Central memory CD8-positive, alpha-beta T cell (primary cell): ENCODE data around the gene MMP27.

Source experiments
- ATAC-seq: fragments of 150-1000 bp; cut with Tn5 transposase; replicated peaks from 2 replicates; pipeline ENCODE4 v1.10.0; 2022; ENCODE audit warnings: mild to moderate bottlenecking, moderate FRiP score, moderate number of reproducible peaks; ENCODE audit not compliant: poor library complexity, severe bottlenecking; ENCODE audit errors: extremely low read depth
- DNase-seq, 2 donors: peaks; one replicate each; pipeline ENCODE4 v3.0.0; 2021; ENCODE audit warnings: low spot score in 2 of 2
- H3K27ac Mint-ChIP-seq: one replicate; pipeline ENCODE4 v1.8.0; 2022; ENCODE audit warnings: low read depth, mild to moderate bottlenecking, moderate library complexity, mixed read lengths
- H3K27me3 Mint-ChIP-seq: one replicate; pipeline ENCODE4 v1.8.0; 2022; ENCODE audit warnings: mixed read lengths
- H3K36me3 Mint-ChIP-seq: one replicate; pipeline ENCODE4 v1.8.0; 2022; ENCODE audit warnings: mild to moderate bottlenecking, moderate library complexity, mixed read lengths; ENCODE audit not compliant: insufficient read depth
- H3K4me1 Mint-ChIP-seq: one replicate; pipeline ENCODE4 v1.8.0; 2022; ENCODE audit warnings: mixed read lengths
- H3K4me3 Mint-ChIP-seq: one replicate; pipeline ENCODE4 v1.8.0; 2022; ENCODE audit warnings: mild to moderate bottlenecking, moderate library complexity, mixed read lengths
- H3K9me3 Mint-ChIP-seq: one replicate; pipeline ENCODE4 v1.8.0; 2022; ENCODE audit warnings: mixed read lengths

The MMP27 gene

GRCh38 chr11:102722821-102723220, 17.3 kb upstream of the MMP27 start:
- DNase-seq (no peak), ATAC-seq (no peak)
- Mint-ChIP-seq H3K9me3 (no peaks in the 10 kb centered on the region), H3K27ac (no peak overlapping the region), H3K4me3 (no peak overlapping the region), H3K36me3 (no peaks in the 10 kb centered on the region), H3K27me3 (peaks cover 28% of the 10 kb centered on the region), H3K4me1 (no peaks in the 10 kb centered on the region)

- H3K27ac Mint-ChIP-seq, result no peak overlapping the region
- H3K36me3 Mint-ChIP-seq, result no peaks in the 10 kb centered on the region
- no peak for ATAC-seq
- H3K27me3 Mint-ChIP-seq, result peaks cover 24% of the 10 kb centered on the region
- no peaks in the 10 kb centered on the region for H3K9me3 Mint-ChIP-seq
- DNase-seq, result no peak
- no peaks in the 10 kb centered on the region for H3K4me1 Mint-ChIP-seq
- no peak overlapping the region for H3K4me3 Mint-ChIP-seq
These were observed 14.2 kb upstream of the MMP27 start for GRCh38 chr11:102719620-102720277.

- H3K4me1 Mint-ChIP-seq, result no peaks in the 10 kb centered on the region
- H3K27me3 Mint-ChIP-seq, result peaks cover 32% of the 10 kb centered on the region
- no peak overlapping the region for H3K4me3 Mint-ChIP-seq
- no peak for ATAC-seq
- H3K36me3 Mint-ChIP-seq, result no peaks in the 10 kb centered on the region
- no peak overlapping the region for H3K27ac Mint-ChIP-seq
- no peaks in the 10 kb centered on the region for H3K9me3 Mint-ChIP-seq
- DNase-seq, result no peak
These were observed 11.7 kb upstream of the MMP27 start for GRCh38 chr11:102717280-102717679.

- Mint-ChIP-seq H3K36me3 (no peaks in the 10 kb centered on the region), H3K9me3 (no peaks in the 10 kb centered on the region), H3K27me3 (peaks cover 36% of the 10 kb centered on the region), H3K4me1 (no peaks in the 10 kb centered on the region), H3K4me3 (no peak overlapping the region), H3K27ac (no peak overlapping the region)
- ATAC-seq (no peak), DNase-seq (no peak)
These were observed 11.0 kb upstream of the MMP27 start for GRCh38 chr11:102716527-102716926.

- ATAC-seq, result no peak
- Mint-ChIP-seq H3K27ac (no peak overlapping the region), H3K27me3 (peaks cover 33% of the 10 kb centered on the region), H3K4me3 (no peak overlapping the region), H3K9me3 (no peaks in the 10 kb centered on the region), H3K36me3 (no peaks in the 10 kb centered on the region), H3K4me1 (no peaks in the 10 kb centered on the region)
- no peak for DNase-seq
These were observed 6.6 kb upstream of the MMP27 start for GRCh38 chr11:102712137-102712536.

GRCh38 chr11:102709201-102709945, 3.8 kb upstream of the MMP27 start:
- no peak overlapping the region for H3K27ac Mint-ChIP-seq
- no peaks in the 10 kb centered on the region for H3K36me3 Mint-ChIP-seq
- H3K4me3 Mint-ChIP-seq, result no peak overlapping the region
- ATAC-seq (no peak), DNase-seq (no peak)
- peaks cover 28% of the 10 kb centered on the region for H3K27me3 Mint-ChIP-seq
- no peaks in the 10 kb centered on the region for H3K9me3 Mint-ChIP-seq
- H3K4me1 Mint-ChIP-seq, result no peaks in the 10 kb centered on the region

- DNase-seq, result no peak
- Mint-ChIP-seq H3K27me3 (peaks cover 32% of the 10 kb centered on the region), H3K4me3 (no peak overlapping the region), H3K36me3 (no peaks in the 10 kb centered on the region), H3K9me3 (no peaks in the 10 kb centered on the region), H3K27ac (no peak overlapping the region), H3K4me1 (no peaks in the 10 kb centered on the region)
- ATAC-seq, result no peak
These were observed 3.1 kb upstream of the MMP27 start for GRCh38 chr11:102708654-102709053.

GRCh38 chr11:102704841-102705240, 728 bp downstream of the MMP27 start:
- Mint-ChIP-seq H3K4me3 (no peak overlapping the region), H3K27ac (no peak overlapping the region), H3K4me1 (no peaks in the 10 kb centered on the region), H3K9me3 (no peaks in the 10 kb centered on the region), H3K27me3 (peaks cover 24% of the 10 kb centered on the region), H3K36me3 (no peaks in the 10 kb centered on the region)
- ATAC-seq, result no peak
- DNase-seq, result no peak

- Mint-ChIP-seq H3K36me3 (no peaks in the 10 kb centered on the region), H3K27me3 (peaks cover 33% of the 10 kb centered on the region), H3K4me1 (no peaks in the 10 kb centered on the region), H3K4me3 (no peak overlapping the region), H3K27ac (no peak overlapping the region), H3K9me3 (no peaks in the 10 kb centered on the region)
- no peak for ATAC-seq
- no peak for DNase-seq
These were observed 1.6 kb downstream of the MMP27 start for GRCh38 chr11:102703826-102704493.

- ATAC-seq (no peak), DNase-seq (no peak)
- H3K27me3 Mint-ChIP-seq, result peaks cover 64% of the 10 kb centered on the region
- H3K4me1 Mint-ChIP-seq, result no peaks in the 10 kb centered on the region
- H3K9me3 Mint-ChIP-seq, result no peaks in the 10 kb centered on the region
- H3K36me3 Mint-ChIP-seq, result no peaks in the 10 kb centered on the region
- H3K27ac Mint-ChIP-seq, result no peak overlapping the region
- no peak overlapping the region for H3K4me3 Mint-ChIP-seq
These were observed 10.4 kb downstream of the MMP27 start for GRCh38 chr11:102695201-102695600.

GRCh38 chr11:102685754-102686153, 19.8 kb downstream of the MMP27 start:
- Mint-ChIP-seq H3K9me3 (no peaks in the 10 kb centered on the region), H3K27ac (no peak overlapping the region), H3K36me3 (no peaks in the 10 kb centered on the region), H3K4me3 (no peak overlapping the region), H3K4me1 (no peaks in the 10 kb centered on the region), H3K27me3 (peaks cover 50% of the 10 kb centered on the region)
- ATAC-seq, result no peak
- DNase-seq, result no peak

GRCh38 chr11:102685338-102685737, 20.2 kb downstream of the MMP27 start:
- no peaks in the 10 kb centered on the region for H3K36me3 Mint-ChIP-seq
- H3K4me3 Mint-ChIP-seq, result no peak overlapping the region
- H3K4me1 Mint-ChIP-seq, result no peaks in the 10 kb centered on the region
- DNase-seq, result no peak
- no peak for ATAC-seq
- H3K27ac Mint-ChIP-seq, result no peak overlapping the region
- H3K9me3 Mint-ChIP-seq, result no peaks in the 10 kb centered on the region
- H3K27me3 Mint-ChIP-seq, result peaks cover 51% of the 10 kb centered on the region

- peaks cover 71% of the 10 kb centered on the region for H3K27me3 Mint-ChIP-seq
- no peaks in the 10 kb centered on the region for H3K9me3 Mint-ChIP-seq
- DNase-seq, result no peak
- ATAC-seq, result no peak
- H3K27ac Mint-ChIP-seq, result no peak overlapping the region
- no peaks in the 10 kb centered on the region for H3K4me1 Mint-ChIP-seq
- H3K4me3 Mint-ChIP-seq, result no peak overlapping the region
- no peaks in the 10 kb centered on the region for H3K36me3 Mint-ChIP-seq
These were observed 22.3 kb downstream of the MMP27 start for GRCh38 chr11:102683277-102683676.
